HepG2 (cell line): Measurements from ENCODE around the gene TTBK1.

ENCODE experiments used
- CREB1 ChIP-seq, 2 experiments: fragments of 450-650 bp in 1 of 2; IDR thresholded peaks; 2 replicates each; pipeline ENCODE4 v1.6.1; 2016 to 2017; ENCODE audit warnings: control low read depth in 1 of 2, mild to moderate bottlenecking in 1 of 2, missing compliant biosample characterization in 1 of 2, missing genetic modification characterization in 1 of 2
- FOXM1 ChIP-seq: sonication (generic); formaldehyde crosslinking; IDR thresholded peaks from 2 replicates; pipeline ENCODE4 v1.5.0; 2020; ENCODE audit warnings: missing genetic modification reagents
- POLR2AphosphoS5 ChIP-seq: IDR thresholded peaks from 2 replicates; pipeline ENCODE4 v1.6.1; 2012; ENCODE audit warnings: low read depth, low read length
- SMC3 ChIP-seq: IDR thresholded peaks from 2 replicates; pipeline ENCODE4 v1.6.1; 2011; ENCODE audit warnings: low read length, improper control_type of control experiment
- ZNF34 ChIP-seq: sonication (generic); formaldehyde crosslinking; IDR thresholded peaks from 2 replicates; pipeline ENCODE4 v1.4.0; 2020; ENCODE audit warnings: mild to moderate bottlenecking, missing genetic modification reagents, borderline replicate concordance
- ZNF354B ChIP-seq: sonication (generic); formaldehyde crosslinking; IDR thresholded peaks from 2 replicates; pipeline ENCODE4 v1.8.0; 2022; ENCODE audit warnings: mild to moderate bottlenecking, missing genetic modification reagents
- ZSCAN29 ChIP-seq: sonication (generic); formaldehyde crosslinking; conservative IDR thresholded peaks from 2 replicates; pipeline ENCODE4 v1.4.0; 2020; ENCODE audit warnings: mild to moderate bottlenecking, missing genetic modification reagents
- TF ChIP-seq, protein P1 (sequence below): sonication (generic); formaldehyde crosslinking; IDR thresholded peaks from 2 replicates; pipeline ENCODE4 v1.5.0; 2020; ENCODE audit warnings: mild to moderate bottlenecking, missing genetic modification reagents, moderate library complexity
- TF ChIP-seq, protein P2 (sequence below): sonication (generic); formaldehyde crosslinking; IDR thresholded peaks from 2 replicates; pipeline ENCODE4 v1.4.0; 2020; ENCODE audit warnings: mild to moderate bottlenecking, missing genetic modification reagents

DNA sequence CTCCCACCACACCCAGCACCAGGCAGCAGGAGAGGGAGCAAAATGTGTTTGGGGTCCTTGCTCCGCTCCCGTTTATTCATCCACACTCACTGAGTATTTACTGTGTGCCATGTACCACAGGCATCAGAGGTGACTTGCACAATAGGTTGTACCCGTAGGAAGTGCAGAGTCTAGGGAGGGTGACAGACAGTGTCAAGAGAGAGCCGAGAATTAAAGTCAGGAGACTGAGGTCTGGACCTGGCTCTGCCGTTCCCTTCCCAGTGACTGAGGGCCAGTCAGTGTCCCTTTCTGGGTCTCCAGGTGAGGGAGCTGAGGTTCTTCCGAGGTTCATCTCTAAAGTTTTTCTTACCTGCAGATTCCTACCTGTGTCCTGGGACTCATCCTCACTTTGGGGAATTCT is 22.3 kb downstream of the TTBK1 start:
- peak; percentile 34 for TF ChIP-seq SMC3
- TF ChIP-seq ZNF34 (CRISPR knock-in tag) = 0 out of 2 replicates have a peak, but pooled peaks have one; percentile 7
- no peak for TF ChIP-seq ZSCAN29 (CRISPR knock-in tag)
- TF ChIP-seq POLR2AphosphoS5 = no peak
- TF ChIP-seq, protein P1, sequence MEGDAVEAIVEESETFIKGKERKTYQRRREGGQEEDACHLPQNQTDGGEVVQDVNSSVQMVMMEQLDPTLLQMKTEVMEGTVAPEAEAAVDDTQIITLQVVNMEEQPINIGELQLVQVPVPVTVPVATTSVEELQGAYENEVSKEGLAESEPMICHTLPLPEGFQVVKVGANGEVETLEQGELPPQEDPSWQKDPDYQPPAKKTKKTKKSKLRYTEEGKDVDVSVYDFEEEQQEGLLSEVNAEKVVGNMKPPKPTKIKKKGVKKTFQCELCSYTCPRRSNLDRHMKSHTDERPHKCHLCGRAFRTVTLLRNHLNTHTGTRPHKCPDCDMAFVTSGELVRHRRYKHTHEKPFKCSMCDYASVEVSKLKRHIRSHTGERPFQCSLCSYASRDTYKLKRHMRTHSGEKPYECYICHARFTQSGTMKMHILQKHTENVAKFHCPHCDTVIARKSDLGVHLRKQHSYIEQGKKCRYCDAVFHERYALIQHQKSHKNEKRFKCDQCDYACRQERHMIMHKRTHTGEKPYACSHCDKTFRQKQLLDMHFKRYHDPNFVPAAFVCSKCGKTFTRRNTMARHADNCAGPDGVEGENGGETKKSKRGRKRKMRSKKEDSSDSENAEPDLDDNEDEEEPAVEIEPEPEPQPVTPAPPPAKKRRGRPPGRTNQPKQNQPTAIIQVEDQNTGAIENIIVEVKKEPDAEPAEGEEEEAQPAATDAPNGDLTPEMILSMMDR = peak; percentile 72
- TF ChIP-seq CREB1 (IDR thresholded peaks at IDR 0.05) = no peak
- no peak for TF ChIP-seq CREB1 (CRISPR knock-in tag; IDR thresholded peaks at IDR 0.05)
- TF ChIP-seq FOXM1 (CRISPR knock-in tag) = no peak
- TF ChIP-seq, protein P2, sequence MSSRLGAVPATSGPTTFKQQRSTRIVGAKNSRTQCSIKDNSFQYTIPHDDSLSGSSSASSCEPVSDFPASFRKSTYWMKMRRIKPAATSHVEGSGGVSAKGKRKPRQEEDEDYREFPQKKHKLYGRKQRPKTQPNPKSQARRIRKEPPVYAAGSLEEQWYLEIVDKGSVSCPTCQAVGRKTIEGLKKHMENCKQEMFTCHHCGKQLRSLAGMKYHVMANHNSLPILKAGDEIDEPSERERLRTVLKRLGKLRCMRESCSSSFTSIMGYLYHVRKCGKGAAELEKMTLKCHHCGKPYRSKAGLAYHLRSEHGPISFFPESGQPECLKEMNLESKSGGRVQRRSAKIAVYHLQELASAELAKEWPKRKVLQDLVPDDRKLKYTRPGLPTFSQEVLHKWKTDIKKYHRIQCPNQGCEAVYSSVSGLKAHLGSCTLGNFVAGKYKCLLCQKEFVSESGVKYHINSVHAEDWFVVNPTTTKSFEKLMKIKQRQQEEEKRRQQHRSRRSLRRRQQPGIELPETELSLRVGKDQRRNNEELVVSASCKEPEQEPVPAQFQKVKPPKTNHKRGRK (CRISPR knock-in tag) = no peak
- TF ChIP-seq ZNF354B = no peak
